ENCODE data around the gene MBNL1.

GRCh38 chr3:152315623-152316022 is 46.9 kb downstream of the MBNL1 start:
- TF ChIP-seq POLR2A (IDR thresholded peaks at IDR 0.05; ENCODE audit: low read length) (no peak), GATA1 (IDR thresholded peaks at IDR 0.05; ENCODE audit: low read depth, low read length) (no peak)

Measured in erythroblast (primary cell).